Measurements from ENCODE around the gene PDE8A. TPM values are rescaled to one million over a fixed set of nuclear protein-coding genes. Genes with fewer than 3 reads are reported as not detected.
A peak's percentile ranks its signal among the peaks of the same experiment; 100 is the strongest.

PDE8A gene
- total and polyA plus RNA-seq, 2 of the 4 experiments (the other 2 are of a cell fraction) = 32.4 to 35.9 TPM

- Histone ChIP-seq H2BK5ac (ENCODE audit: low read depth, low read length, poor library complexity, severe bottlenecking) (peak overlapping the region; percentile 86), H3K79me1 (ENCODE audit: low read depth in 1 of 2, low read length in 2 of 2) (peaks cover 10 to 40% of the 10 kb centered on the region in 2 experiments), H2AK9ac (replicated peaks; ENCODE audit: low read depth, low read length, poor library complexity) (peak overlapping the region; percentile 58), H3K18ac (ENCODE audit: low read depth, low read length) (no peak overlapping the region), H3K14ac (replicated peaks; ENCODE audit: low read depth, low read length) (peak overlapping the region; percentile 15), H3K9ac (ENCODE audit: low read depth, low read length) (peak overlapping the region; percentile 50), H3K27me3 (ENCODE audit: control insufficient read depth, insufficient read depth, low read length) (no peaks in the 10 kb centered on the region), H3K4me3 (ENCODE audit: insufficient read depth, low read depth, low read length) (peak overlapping the region; percentile 88), H2AK5ac (ENCODE audit: low read depth, low read length) (peak overlapping the region; percentile 28; the same call in 1 of the 2 replicates), H3K23ac (ENCODE audit: low read depth, low read length) (peak overlapping the region; percentile 57; the same call in 1 of the 2 replicates), H2BK120ac (ENCODE audit: low read depth, low read length) (no peak overlapping the region), H3K9me3 (ENCODE audit: control insufficient read depth, insufficient read depth, low read length) (no peaks in the 10 kb centered on the region), H3K4me2 (ENCODE audit: low read depth, low read length) (peak overlapping the region; percentile 80), H3K9me1 (ENCODE audit: insufficient read depth, low read length) (0 out of 2 replicates have a peak, but pooled peaks cover 5% of the 10 kb centered on the region), H3K36me3 (ENCODE audit: control insufficient read depth, insufficient read depth, low read length) (no peaks in the 10 kb centered on the region), H3K4ac (ENCODE audit: low read depth, low read length) (peak overlapping the region; percentile 62; the same call in 1 of the 2 replicates), H4K8ac (ENCODE audit: low read depth in 2 of 2, low read length in 2 of 2) (no peak overlapping the region), H3K56ac (ENCODE audit: extremely low read depth, insufficient read depth, low read length) (no peak overlapping the region), H4K91ac (ENCODE audit: insufficient read depth, low read depth, low read length) (no peak overlapping the region; the same call in 1 of the 2 replicates), H4K20me1 (ENCODE audit: insufficient read depth, low read length) (peaks cover 47% of the 10 kb centered on the region), H2AFZ (replicated peaks; ENCODE audit: low read length, poor library complexity) (peak overlapping the region; percentile 99), H2BK15ac (ENCODE audit: low read depth, low read length) (no peak overlapping the region), H3K27ac (ENCODE audit: insufficient read depth, low read length) (peak overlapping the region; percentile 78), H3K4me1 (ENCODE audit: control insufficient read depth, insufficient read depth, low read length) (peaks cover 5% of the 10 kb centered on the region), H2BK20ac (ENCODE audit: low read depth, low read length) (no peak overlapping the region), H4K5ac (ENCODE audit: low read depth, low read length) (no peak overlapping the region)
- in situ Hi-C loops (cut with MboI; ENCODE audit: low sequenced_read_pairs) = no loop called here
- intact Hi-C loops (cut with micrococcal nuclease) = loop anchor here (2.0 kb wide), 1 partner anchor 62 kb away; no protein-coding TSS in a partner anchor
- dilution Hi-C loops (cut with HindIII; ENCODE audit: low sequenced_read_pairs, unreplicated experiment) = no loop called here
- ChIA-PET CTCF (interaction anchor here (1.6 kb wide), 1 partner anchor 62 kb away, joined by 3 read pairs; no protein-coding TSS in a partner anchor), POLR2A (ENCODE audit: unreplicated experiment) (no interaction called here)
- 7% methylated on average over 3 of the region's 46 CpGs; no CpG with 5 or more reads in 1 of the 2 experiments for WGBS, 2 experiments (ENCODE audit: extremely low coverage in 2 of 2, insufficient read length in 1 of 2)
- DNase-seq = peak; percentile 18
- TF ChIP-seq RAD21 (IDR thresholded peaks at IDR 0.05; ENCODE audit: low read length) (no peak), BHLHE40 (IDR thresholded peaks at IDR 0.05; ENCODE audit: low read depth, low read length) (no peak), USF2 (IDR thresholded peaks at IDR 0.05; ENCODE audit: low read depth, low read length) (no peak), MAFK (IDR thresholded peaks at IDR 0.05; ENCODE audit: low read depth, low read length) (no peak), SMC3 (IDR thresholded peaks at IDR 0.05; ENCODE audit: low read depth, low read length) (no peak), POLR2A (IDR thresholded peaks at IDR 0.05; ENCODE audit: low read depth, low read length) (no peak), CEBPB (IDR thresholded peaks at IDR 0.05; ENCODE audit: low read depth, low read length) (no peak), FOS (IDR thresholded peaks at IDR 0.05; ENCODE audit: low read depth, low read length) (no peak), CTCF (conservative IDR thresholded peaks at IDR 0.05; ENCODE audit: low read depth, low read length) (no peak), ELK1 (IDR thresholded peaks at IDR 0.05; ENCODE audit: borderline replicate concordance, low read depth, low read length) (no peak), NFE2L2 (IDR thresholded peaks at IDR 0.05; ENCODE audit: low read depth, low read length) (no peak), MAZ (IDR thresholded peaks at IDR 0.05; ENCODE audit: borderline replicate concordance, low read depth, low read length) (no peak), RFX5 (IDR thresholded peaks at IDR 0.05; ENCODE audit: low read depth, low read length) (no peak)
- ATAC-seq (ENCODE audit: low read depth) = no peak
- BruUV-seq (replicated peaks) = no TSS peak
These were observed 755 bp downstream of the PDE8A start for GRCh38 chr15:84982301-84982920.
